Central memory CD8-positive, alpha-beta T cell (primary cell): ENCODE data around the gene CELF4.
"Not testable (repeated sequence)": the region's sequence is repeated elsewhere in the genome, so short reads cannot be mapped to it uniquely, and the experiment has no call there.

Experiments
- ATAC-seq: fragments of 150-1000 bp; cut with Tn5 transposase; replicated peaks from 2 replicates; pipeline ENCODE4 v1.10.0; 2022; ENCODE audit warnings: mild to moderate bottlenecking, moderate FRiP score, moderate number of reproducible peaks; ENCODE audit not compliant: poor library complexity, severe bottlenecking; ENCODE audit errors: extremely low read depth
- DNase-seq, 2 donors: peaks; one replicate each; pipeline ENCODE4 v3.0.0; 2021; ENCODE audit warnings: low spot score in 2 of 2
- H3K27ac Mint-ChIP-seq: one replicate; pipeline ENCODE4 v1.8.0; 2022; ENCODE audit warnings: low read depth, mild to moderate bottlenecking, moderate library complexity, mixed read lengths
- H3K27me3 Mint-ChIP-seq: one replicate; pipeline ENCODE4 v1.8.0; 2022; ENCODE audit warnings: mixed read lengths
- H3K36me3 Mint-ChIP-seq: one replicate; pipeline ENCODE4 v1.8.0; 2022; ENCODE audit warnings: mild to moderate bottlenecking, moderate library complexity, mixed read lengths; ENCODE audit not compliant: insufficient read depth
- H3K4me1 Mint-ChIP-seq: one replicate; pipeline ENCODE4 v1.8.0; 2022; ENCODE audit warnings: mixed read lengths
- H3K4me3 Mint-ChIP-seq: one replicate; pipeline ENCODE4 v1.8.0; 2022; ENCODE audit warnings: mild to moderate bottlenecking, moderate library complexity, mixed read lengths
- H3K9me3 Mint-ChIP-seq: one replicate; pipeline ENCODE4 v1.8.0; 2022; ENCODE audit warnings: mixed read lengths

CELF4 gene

DNA sequence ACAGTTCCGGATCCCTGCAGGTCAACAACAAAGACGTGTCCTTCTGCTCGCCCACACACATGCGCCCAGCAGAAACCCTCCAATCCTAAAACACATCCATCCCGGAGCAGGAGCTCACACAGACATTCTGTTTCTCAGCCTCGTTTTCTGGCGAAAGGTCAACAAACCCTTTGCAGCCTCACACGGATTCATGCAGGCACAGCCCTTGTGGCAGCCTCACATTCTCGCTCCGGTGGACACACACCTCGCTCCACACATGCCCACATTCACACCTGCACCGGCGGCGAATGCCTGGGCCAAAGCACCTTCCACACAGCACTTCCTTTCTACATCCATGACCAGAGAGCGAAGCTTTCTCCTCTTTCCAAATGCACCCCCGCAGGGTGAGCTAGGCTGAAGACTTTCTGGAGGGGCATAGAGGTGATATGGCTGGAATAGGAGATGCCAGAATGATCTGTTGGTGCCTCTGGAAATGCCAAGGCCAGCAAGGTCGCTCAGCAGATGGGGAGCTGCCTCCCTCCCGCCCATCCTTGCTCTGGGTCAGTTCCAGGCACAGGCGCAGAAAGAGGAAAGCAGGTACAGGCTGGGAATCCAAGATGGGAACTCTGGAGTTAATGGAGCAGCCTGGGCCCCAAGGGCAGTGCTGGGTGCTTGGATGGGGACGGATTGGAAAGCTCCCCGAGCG is 88.8 kb downstream of the CELF4 start:
- ATAC-seq (no peak), DNase-seq (no peak)
- H3K36me3 Mint-ChIP-seq = no peaks in the 10 kb centered on the region
- H3K27ac Mint-ChIP-seq = no peak overlapping the region
- H3K4me3 Mint-ChIP-seq = no peak overlapping the region
- no peaks in the 10 kb centered on the region for H3K4me1 Mint-ChIP-seq
- H3K27me3 Mint-ChIP-seq = peaks cover 27% of the 10 kb centered on the region
- no peaks in the 10 kb centered on the region for H3K9me3 Mint-ChIP-seq

- DNase-seq = no peak
- H3K36me3 Mint-ChIP-seq = no peaks in the 10 kb centered on the region
- no peak overlapping the region for H3K4me3 Mint-ChIP-seq
- no peak overlapping the region for H3K27ac Mint-ChIP-seq
- H3K27me3 Mint-ChIP-seq = peaks cover 32% of the 10 kb centered on the region
- ATAC-seq = no peak
- H3K4me1 Mint-ChIP-seq = no peaks in the 10 kb centered on the region
- H3K9me3 Mint-ChIP-seq = no peaks in the 10 kb centered on the region
These were observed 89.4 kb downstream of the CELF4 start for GRCh38 chr18:37476182-37476581.

GRCh38 chr18:37473195-37473840 is 92.3 kb downstream of the CELF4 start:
- Mint-ChIP-seq H3K9me3 (no peaks in the 10 kb centered on the region), H3K27me3 (peaks cover 14% of the 10 kb centered on the region), H3K4me3 (no peak overlapping the region), H3K4me1 (no peaks in the 10 kb centered on the region), H3K27ac (no peak overlapping the region), H3K36me3 (no peaks in the 10 kb centered on the region)
- no peak for ATAC-seq
- DNase-seq = no peak

- no peak overlapping the region for H3K4me3 Mint-ChIP-seq
- H3K4me1 Mint-ChIP-seq = no peaks in the 10 kb centered on the region
- ATAC-seq (no peak), DNase-seq (no peak)
- H3K27me3 Mint-ChIP-seq = peaks cover 21% of the 10 kb centered on the region
- no peaks in the 10 kb centered on the region for H3K36me3 Mint-ChIP-seq
- H3K27ac Mint-ChIP-seq = no peak overlapping the region
- H3K9me3 Mint-ChIP-seq = no peaks in the 10 kb centered on the region
These were observed 94.0 kb downstream of the CELF4 start for GRCh38 chr18:37471637-37472036.

DNA sequence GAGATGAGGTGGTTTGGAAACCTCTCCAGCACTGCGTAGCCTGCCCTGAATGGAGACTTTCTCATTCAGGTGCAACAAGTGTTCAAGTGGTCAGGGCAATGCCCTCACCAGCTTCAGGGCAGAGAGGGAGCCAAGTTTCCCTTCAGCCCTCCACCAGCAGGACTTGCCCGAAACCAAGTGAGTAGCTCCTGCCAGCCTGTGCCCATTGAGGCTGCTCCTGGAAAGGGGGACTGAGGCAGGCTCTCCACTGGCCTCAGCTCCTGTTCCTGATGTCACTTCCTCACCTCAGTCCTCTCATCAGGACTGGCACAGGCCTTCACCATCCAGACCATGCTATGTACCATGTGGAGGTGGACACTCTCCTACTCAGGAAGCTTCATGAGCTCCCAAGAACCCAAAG is 94.6 kb downstream of the CELF4 start:
- no peak for DNase-seq
- ATAC-seq = no peak
- Mint-ChIP-seq H3K27ac (no peak overlapping the region), H3K9me3 (no peaks in the 10 kb centered on the region), H3K36me3 (no peaks in the 10 kb centered on the region), H3K4me3 (no peak overlapping the region), H3K27me3 (peaks cover 28% of the 10 kb centered on the region), H3K4me1 (no peaks in the 10 kb centered on the region)

GRCh38 chr18:37467002-37467662 is 98.5 kb downstream of the CELF4 start:
- Mint-ChIP-seq H3K9me3 (no peaks in the 10 kb centered on the region), H3K27me3 (peaks cover 45% of the 10 kb centered on the region), H3K27ac (no peak overlapping the region), H3K4me3 (no peak overlapping the region), H3K36me3 (no peaks in the 10 kb centered on the region), H3K4me1 (no peaks in the 10 kb centered on the region)
- DNase-seq = no peak
- no peak for ATAC-seq

GRCh38 chr18:37465958-37466357 is 99.6 kb downstream of the CELF4 start:
- ATAC-seq (no peak), DNase-seq (no peak)
- Mint-ChIP-seq H3K4me1 (no peaks in the 10 kb centered on the region), H3K27ac (no peak overlapping the region), H3K36me3 (no peaks in the 10 kb centered on the region), H3K9me3 (no peaks in the 10 kb centered on the region), H3K4me3 (no peak overlapping the region), H3K27me3 (peaks cover 36% of the 10 kb centered on the region)

DNA sequence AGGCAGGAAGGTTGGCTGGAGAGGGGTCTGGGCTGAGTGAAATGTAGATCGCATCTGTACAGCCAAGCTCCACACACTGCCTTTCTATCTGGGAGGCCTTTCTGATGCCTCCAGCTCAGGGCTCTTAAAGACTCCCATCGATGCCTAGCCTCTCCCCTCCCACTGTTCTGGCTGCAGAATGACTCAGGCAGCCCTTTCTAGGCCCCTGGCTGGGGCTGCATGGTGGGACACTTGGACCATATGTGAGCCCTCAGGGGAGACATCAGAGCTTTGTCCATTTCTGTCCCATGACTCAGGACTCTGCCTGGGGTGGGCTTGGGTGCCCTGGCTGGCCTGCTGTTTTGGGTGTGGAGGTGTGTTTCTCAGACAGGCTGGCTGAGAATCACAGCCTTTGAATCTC is 101.3 kb downstream of the CELF4 start:
- Mint-ChIP-seq H3K4me1 (no peaks in the 10 kb centered on the region), H3K27me3 (peaks cover 36% of the 10 kb centered on the region), H3K4me3 (no peak overlapping the region), H3K9me3 (no peaks in the 10 kb centered on the region), H3K27ac (no peak overlapping the region), H3K36me3 (no peaks in the 10 kb centered on the region)
- no peak for ATAC-seq
- DNase-seq = no peak

DNA sequence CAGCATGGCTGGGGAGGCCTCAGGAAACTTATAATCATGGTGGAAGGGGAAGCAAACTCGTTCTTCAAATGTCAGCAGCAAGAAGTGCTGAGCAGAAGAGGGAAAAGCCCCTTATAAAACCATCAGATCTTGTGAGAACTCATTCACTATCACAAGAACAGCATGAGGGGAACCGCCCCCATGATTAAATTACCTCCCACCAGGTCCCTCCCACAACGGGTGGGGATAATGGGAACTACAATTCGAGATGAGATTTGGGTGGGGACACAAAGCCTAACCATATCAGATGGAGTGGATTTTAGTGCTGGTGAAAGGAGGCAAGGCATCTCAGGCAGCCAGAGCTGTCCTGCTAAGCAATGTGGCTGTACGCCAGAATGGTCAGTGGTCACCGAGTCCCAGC is 104.3 kb downstream of the CELF4 start:
- peaks cover 21% of the 10 kb centered on the region for H3K27me3 Mint-ChIP-seq
- not testable (repeated sequence) for H3K9me3 Mint-ChIP-seq, H3K4me3 Mint-ChIP-seq, ATAC-seq, H3K36me3 Mint-ChIP-seq, DNase-seq, H3K4me1 Mint-ChIP-seq, H3K27ac Mint-ChIP-seq

GRCh38 chr18:37460604-37461003 is 105.0 kb downstream of the CELF4 start:
- no peaks in the 10 kb centered on the region for H3K4me1 Mint-ChIP-seq
- no peaks in the 10 kb centered on the region for H3K36me3 Mint-ChIP-seq
- no peaks in the 10 kb centered on the region for H3K9me3 Mint-ChIP-seq
- DNase-seq (no peak), ATAC-seq (no peak)
- no peak overlapping the region for H3K4me3 Mint-ChIP-seq
- H3K27ac Mint-ChIP-seq = no peak overlapping the region
- H3K27me3 Mint-ChIP-seq = peaks cover 14% of the 10 kb centered on the region

GRCh38 chr18:37458697-37459096 is 106.9 kb downstream of the CELF4 start:
- Mint-ChIP-seq H3K9me3 (no peaks in the 10 kb centered on the region), H3K4me3 (no peak overlapping the region), H3K27ac (no peak overlapping the region), H3K4me1 (no peaks in the 10 kb centered on the region), H3K36me3 (no peaks in the 10 kb centered on the region), H3K27me3 (peaks cover 2% of the 10 kb centered on the region)
- ATAC-seq = no peak
- no peak for DNase-seq

GRCh38 chr18:37457753-37458152 is 107.8 kb downstream of the CELF4 start:
- DNase-seq = no peak
- Mint-ChIP-seq H3K27me3 (peaks cover 8% of the 10 kb centered on the region), H3K4me3 (no peak overlapping the region), H3K36me3 (no peaks in the 10 kb centered on the region), H3K4me1 (no peaks in the 10 kb centered on the region), H3K9me3 (no peaks in the 10 kb centered on the region), H3K27ac (no peak overlapping the region)
- no peak for ATAC-seq

DNA sequence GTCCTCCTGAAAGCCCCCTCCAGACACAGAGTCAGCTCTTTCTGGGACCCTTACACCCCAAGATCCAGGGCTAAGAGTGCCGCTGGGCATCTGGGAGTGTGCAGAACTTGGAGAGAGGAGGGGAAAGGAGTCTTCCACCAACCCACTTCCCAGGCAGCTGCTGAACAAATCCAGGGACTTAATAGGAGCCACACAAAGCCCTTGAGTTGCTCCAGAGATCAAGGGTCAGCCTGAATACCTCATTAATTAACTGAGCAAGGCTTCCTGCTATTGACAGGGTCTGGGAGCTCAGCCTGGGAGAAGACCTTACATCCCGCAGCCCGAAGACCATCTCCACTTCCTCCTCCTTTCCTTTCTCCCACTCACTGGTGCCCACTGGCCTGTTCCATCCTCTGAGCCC is 108.3 kb downstream of the CELF4 start:
- no peaks in the 10 kb centered on the region for H3K36me3 Mint-ChIP-seq
- peaks cover 11% of the 10 kb centered on the region for H3K27me3 Mint-ChIP-seq
- H3K4me3 Mint-ChIP-seq = no peak overlapping the region
- no peak overlapping the region for H3K27ac Mint-ChIP-seq
- H3K9me3 Mint-ChIP-seq = no peaks in the 10 kb centered on the region
- ATAC-seq (no peak), DNase-seq (no peak)
- no peaks in the 10 kb centered on the region for H3K4me1 Mint-ChIP-seq
